ENCODE results near the gene MDC1.

DNA sequence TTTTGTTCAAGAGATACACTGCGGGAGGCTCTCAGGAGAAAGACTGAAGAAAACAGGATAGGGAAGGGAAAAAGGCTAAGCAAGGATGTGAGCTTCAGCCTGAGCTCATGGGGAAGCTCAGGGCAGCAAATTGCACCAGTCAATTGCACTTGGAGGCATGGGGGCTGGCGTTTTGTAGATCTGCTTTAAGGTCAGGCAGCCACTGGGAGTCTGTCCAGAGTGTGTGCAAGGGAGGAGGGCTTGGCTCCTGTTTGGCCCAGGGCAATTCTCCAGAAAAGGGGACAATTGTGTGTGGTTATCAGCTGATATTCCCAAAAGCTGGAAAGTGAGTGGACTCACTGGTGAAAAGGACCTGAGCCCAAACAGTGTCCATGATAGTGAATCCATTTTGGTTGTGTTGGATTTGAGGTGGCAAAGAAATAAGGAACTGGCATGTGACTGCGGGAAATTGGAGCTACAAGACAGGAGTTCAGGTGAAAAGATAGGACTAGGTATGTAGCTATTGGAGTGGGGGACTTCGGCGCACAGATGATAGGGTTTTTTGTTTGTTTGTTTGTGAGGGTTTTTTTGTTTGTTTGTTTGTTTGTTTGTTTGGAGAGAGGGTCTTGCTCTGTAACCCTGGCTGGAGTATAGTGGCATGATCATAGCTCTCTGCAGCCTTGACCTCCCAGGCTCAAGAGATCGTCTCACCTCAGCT, 49.5 kb upstream of the MDC1 start:
- TF ChIP-seq CTCF (IDR thresholded peaks at IDR 0.05) = no peak
- no peak for TF ChIP-seq ZFX (IDR thresholded peaks at IDR 0.05; ENCODE audit: borderline replicate concordance)
